BLaER1 treated with 17β-estradiol and CSF1 and Interleukin-3, amounts not matched to agents 10 nM and 100 nM (cell line): ENCODE results near the gene DTNBP1.

Experiments used
- H3K27ac ChIP-seq, 11 experiments: shearing (Covaris generic); formaldehyde crosslinking; 2 replicates each; pipeline ENCODE4 v1.8.1; 2022
- H3K27me3 ChIP-seq, 11 experiments: shearing (Covaris generic); formaldehyde crosslinking; 2 replicates each; pipeline ENCODE4 v1.8.1; 2022
- H3K36me3 ChIP-seq, 11 experiments: shearing (Covaris generic); formaldehyde crosslinking; 2 replicates each; pipeline ENCODE4 v1.8.1; 2022
- H3K4me1 ChIP-seq, 10 experiments: shearing (Covaris generic); formaldehyde crosslinking; 2 replicates each; pipeline ENCODE4 v1.8.1; 2022
- H3K4me2 ChIP-seq, 11 experiments: shearing (Covaris generic); formaldehyde crosslinking; 2 replicates each; pipeline ENCODE4 v1.8.1; 2022
- H3K4me3 ChIP-seq, 10 experiments: shearing (Covaris generic); formaldehyde crosslinking; 2 replicates each; pipeline ENCODE4 v1.8.1; 2022
- H3K9ac ChIP-seq, 11 experiments: shearing (Covaris generic); formaldehyde crosslinking; 2 replicates each; pipeline ENCODE4 v1.8.1; 2022
- H3K9me3 ChIP-seq, 11 experiments: shearing (Covaris generic); formaldehyde crosslinking; replicated peaks in 1 of 11; 2 replicates each; pipeline ENCODE4 v1.8.1; 2022
- H4K20me1 ChIP-seq, 11 experiments: shearing (Covaris generic); formaldehyde crosslinking; 2 replicates each; pipeline ENCODE4 v1.8.1; 2022
- Cebpa-rat ChIP-seq, 11 experiments: shearing (Covaris generic); IDR thresholded peaks; 2 replicates each; pipeline ENCODE4 v1.8.1; 2022

Gene DTNBP1

GRCh38 chr6:15487262-15487661, 175.6 kb downstream of the DTNBP1 start:
- H3K27ac ChIP-seq, result no peak overlapping the region
- peaks cover 35 to 61% (median 41%) of the 10 kb centered on the region in 10 experiments for H3K4me1 ChIP-seq
- H3K4me2 ChIP-seq, result no peak overlapping the region
- H3K36me3 ChIP-seq, result peaks cover 30 to 71% (median 55%) of the 10 kb centered on the region in 11 experiments
- H3K27me3 ChIP-seq, result no peaks in the 10 kb centered on the region
- no peaks in the 10 kb centered on the region for H3K9me3 ChIP-seq
- TF ChIP-seq Cebpa-rat (IDR thresholded peaks at IDR 0.05), result no peak
- peaks cover 40 to 87% (median 71%) of the 10 kb centered on the region in 11 experiments; a peak in 20 of 22 replicates for H4K20me1 ChIP-seq
- no peak overlapping the region for H3K4me3 ChIP-seq
- H3K9ac ChIP-seq, result no peak overlapping the region

- Histone ChIP-seq H3K27me3 (no peaks in the 10 kb centered on the region), H3K9ac (no peak overlapping the region), H4K20me1 (peaks cover 32 to 87% (median 61%) of the 10 kb centered on the region in 11 experiments; a peak in 20 of 22 replicates), H3K4me2 (peak overlapping the region in 1 of 11 experiments; percentile 31; a peak in 2 of 22 replicates), H3K9me3 (no peaks in the 10 kb centered on the region), H3K27ac (no peak overlapping the region; a peak in 1 of 22 replicates), H3K4me1 (peaks cover 23 to 60% (median 30%) of the 10 kb centered on the region in 10 experiments), H3K4me3 (no peak overlapping the region), H3K36me3 (peaks cover 30 to 72% (median 58%) of the 10 kb centered on the region in 11 experiments)
- TF ChIP-seq Cebpa-rat (IDR thresholded peaks at IDR 0.05), result no peak
Measured at GRCh38 chr6:15485936-15486335, 176.9 kb downstream of the DTNBP1 start.

- Histone ChIP-seq H4K20me1 (peaks cover 28 to 87% (median 61%) of the 10 kb centered on the region in 11 experiments; a peak in 18 of 22 replicates), H3K36me3 (peaks cover 32 to 74% (median 60%) of the 10 kb centered on the region in 11 experiments), H3K4me2 (no peak overlapping the region), H3K9ac (no peak overlapping the region), H3K27ac (no peak overlapping the region), H3K4me1 (peaks cover 13 to 61% (median 28%) of the 10 kb centered on the region in 10 experiments; a peak in 19 of 20 replicates), H3K27me3 (no peaks in the 10 kb centered on the region), H3K9me3 (no peaks in the 10 kb centered on the region), H3K4me3 (no peak overlapping the region)
- TF ChIP-seq Cebpa-rat (IDR thresholded peaks at IDR 0.05), result no peak
Measured at GRCh38 chr6:15484821-15485220, 178.0 kb downstream of the DTNBP1 start.

- no peaks in the 10 kb centered on the region; a peak in 1 of 22 replicates for H3K9me3 ChIP-seq
- peaks cover 22 to 85% (median 57%) of the 10 kb centered on the region in 11 experiments; a peak in 16 of 22 replicates for H4K20me1 ChIP-seq
- H3K4me1 ChIP-seq, result peaks cover 6 to 57% (median 21%) of the 10 kb centered on the region in 10 experiments; a peak in 19 of 20 replicates
- no peak overlapping the region for H3K27ac ChIP-seq
- no peak for TF ChIP-seq Cebpa-rat (IDR thresholded peaks at IDR 0.05)
- H3K4me3 ChIP-seq, result no peak overlapping the region
- H3K4me2 ChIP-seq, result peak overlapping the region in 1 of 11 experiments; percentile 5; a peak in 1 of 22 replicates
- H3K9ac ChIP-seq, result no peak overlapping the region
- H3K36me3 ChIP-seq, result peaks cover 31 to 74% (median 59%) of the 10 kb centered on the region in 11 experiments
- no peaks in the 10 kb centered on the region for H3K27me3 ChIP-seq
Measured at GRCh38 chr6:15484140-15484539, 178.7 kb downstream of the DTNBP1 start.

GRCh38 chr6:15483060-15483459, 179.8 kb downstream of the DTNBP1 start:
- no peak overlapping the region for H3K4me3 ChIP-seq
- peaks cover 31 to 74% (median 59%) of the 10 kb centered on the region in 11 experiments for H3K36me3 ChIP-seq
- H3K9me3 ChIP-seq, result no peaks in the 10 kb centered on the region; a peak in 2 of 22 replicates
- no peak overlapping the region for H3K9ac ChIP-seq
- H3K27me3 ChIP-seq, result no peaks in the 10 kb centered on the region
- peaks cover 19 to 88% (median 55%) of the 10 kb centered on the region in 11 experiments; a peak in 15 of 22 replicates for H4K20me1 ChIP-seq
- peak in 1 of 11 experiments; percentile 20; a peak in 1 of 22 replicates for TF ChIP-seq Cebpa-rat (IDR thresholded peaks at IDR 0.05)
- H3K4me2 ChIP-seq, result peak overlapping the region in 1 of 11 experiments; percentile 10; a peak in 2 of 22 replicates
- peaks cover 2 to 52% (median 15%) of the 10 kb centered on the region in 10 experiments; a peak in 19 of 20 replicates for H3K4me1 ChIP-seq
- no peak overlapping the region for H3K27ac ChIP-seq

GRCh38 chr6:15481390-15482291, 181.2 kb downstream of the DTNBP1 start:
- Histone ChIP-seq H3K36me3 (peaks cover 24 to 68% (median 51%) of the 10 kb centered on the region in 11 experiments; a peak in 21 of 22 replicates), H3K4me2 (peak overlapping the region in 1 of 11 experiments; percentile 32; a peak in 1 of 22 replicates), H3K4me3 (no peak overlapping the region), H3K4me1 (peaks cover 16 to 66% (median 29%) of the 10 kb centered on the region in 10 experiments), H3K27me3 (no peaks in the 10 kb centered on the region), H3K27ac (no peak overlapping the region), H3K9ac (no peak overlapping the region), H4K20me1 (peaks cover 19 to 94% (median 48%) of the 10 kb centered on the region in 11 experiments; a peak in 15 of 22 replicates), H3K9me3 (no peaks in the 10 kb centered on the region; a peak in 2 of 22 replicates)
- TF ChIP-seq Cebpa-rat (IDR thresholded peaks at IDR 0.05), result no peak

- Histone ChIP-seq H3K36me3 (peaks cover 29 to 67% (median 48%) of the 10 kb centered on the region in 11 experiments), H3K4me2 (peak overlapping the region in 2 of 11 experiments; percentile 54 to 60; a peak in 4 of 22 replicates), H3K9ac (no peak overlapping the region), H3K27me3 (no peaks in the 10 kb centered on the region), H3K4me3 (no peak overlapping the region), H3K27ac (no peak overlapping the region), H3K4me1 (peaks cover 27 to 68% (median 38%) of the 10 kb centered on the region in 10 experiments), H4K20me1 (peaks cover 16 to 94% (median 46%) of the 10 kb centered on the region in 11 experiments; a peak in 17 of 22 replicates), H3K9me3 (no peaks in the 10 kb centered on the region; a peak in 2 of 22 replicates)
- no peak for TF ChIP-seq Cebpa-rat (IDR thresholded peaks at IDR 0.05)
Measured at GRCh38 chr6:15480525-15480924, 182.3 kb downstream of the DTNBP1 start.

GRCh38 chr6:15479761-15480160, 183.1 kb downstream of the DTNBP1 start:
- Histone ChIP-seq H3K9me3 (no peaks in the 10 kb centered on the region; a peak in 2 of 22 replicates), H4K20me1 (peaks cover 19 to 94% (median 46%) of the 10 kb centered on the region in 11 experiments; a peak in 17 of 22 replicates), H3K4me3 (no peak overlapping the region), H3K27ac (no peak overlapping the region), H3K36me3 (peaks cover 34 to 74% (median 56%) of the 10 kb centered on the region in 11 experiments), H3K9ac (no peak overlapping the region), H3K4me1 (peaks cover 35 to 68% (median 46%) of the 10 kb centered on the region in 10 experiments), H3K4me2 (peak overlapping the region in 2 of 11 experiments; percentile 54 to 60; a peak in 2 of 22 replicates), H3K27me3 (no peaks in the 10 kb centered on the region)
- no peak for TF ChIP-seq Cebpa-rat (IDR thresholded peaks at IDR 0.05)
